ENCODE data around the gene ZNF117.
"Not testable (repeated sequence)": the region's sequence is repeated elsewhere in the genome, so short reads cannot be mapped to it uniquely, and the experiment has no call there.

DNA sequence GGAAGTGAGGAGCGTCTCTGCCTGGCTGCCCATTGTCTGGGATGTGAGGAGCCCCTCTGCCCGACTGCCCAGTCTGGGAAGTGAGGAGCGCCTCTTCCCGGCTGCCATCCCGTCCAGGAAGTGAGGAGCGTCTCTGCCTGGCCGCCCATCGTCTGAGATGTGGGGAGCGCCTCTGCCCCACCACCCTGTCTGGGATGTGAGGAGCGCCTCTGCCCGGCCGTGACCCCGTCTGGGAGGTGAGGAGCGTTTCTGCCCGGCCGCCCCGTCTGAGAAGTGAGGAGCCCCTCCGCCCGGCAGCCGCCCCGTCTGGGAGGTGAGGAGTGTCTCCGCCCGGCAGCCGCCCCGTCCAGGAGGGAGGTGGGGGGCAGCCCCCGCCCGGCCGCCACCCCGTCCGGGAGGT lies 42.6 kb upstream of the ZNF117 start:
- not testable (repeated sequence) for TF ChIP-seq ZNF274 (IDR thresholded peaks at IDR 0.05; ENCODE audit: low read depth, low read length); YY1 (IDR thresholded peaks at IDR 0.05; ENCODE audit: insufficient read depth, insufficient read length)

Data from NT2/D1 (cell line).